ENCODE measurements around the gene GAL3ST3.

DNA sequence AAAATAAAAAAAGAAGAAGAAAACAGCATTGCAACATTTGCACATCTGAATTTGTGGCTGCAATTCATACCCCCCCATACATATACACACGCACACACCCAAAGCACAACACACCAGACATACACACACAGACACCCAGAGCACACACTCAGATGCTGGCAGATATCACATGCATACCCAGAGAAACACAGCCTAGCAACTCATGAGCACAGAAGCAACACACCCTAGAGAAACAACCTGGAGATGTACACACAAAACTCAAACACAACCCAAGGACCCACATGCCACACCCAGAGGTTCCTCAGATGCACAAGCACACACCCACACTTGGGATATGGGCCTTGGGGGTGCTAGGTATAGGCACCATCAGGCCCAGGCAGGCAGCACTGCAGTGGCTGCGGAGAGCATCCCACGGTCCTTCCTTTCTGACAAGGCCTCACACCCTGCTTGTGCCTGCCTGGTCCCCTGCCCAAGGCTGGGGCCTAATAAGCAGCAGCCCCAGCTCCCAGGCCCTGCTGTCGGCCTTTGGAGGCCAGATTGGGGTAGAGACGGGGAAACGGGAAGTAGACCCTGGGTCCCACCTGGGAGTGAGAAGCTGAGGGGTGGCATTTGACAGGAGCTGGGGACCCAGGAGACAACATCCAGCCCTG lies 34.0 kb downstream of the GAL3ST3 start:
- TF ChIP-seq, protein P1, sequence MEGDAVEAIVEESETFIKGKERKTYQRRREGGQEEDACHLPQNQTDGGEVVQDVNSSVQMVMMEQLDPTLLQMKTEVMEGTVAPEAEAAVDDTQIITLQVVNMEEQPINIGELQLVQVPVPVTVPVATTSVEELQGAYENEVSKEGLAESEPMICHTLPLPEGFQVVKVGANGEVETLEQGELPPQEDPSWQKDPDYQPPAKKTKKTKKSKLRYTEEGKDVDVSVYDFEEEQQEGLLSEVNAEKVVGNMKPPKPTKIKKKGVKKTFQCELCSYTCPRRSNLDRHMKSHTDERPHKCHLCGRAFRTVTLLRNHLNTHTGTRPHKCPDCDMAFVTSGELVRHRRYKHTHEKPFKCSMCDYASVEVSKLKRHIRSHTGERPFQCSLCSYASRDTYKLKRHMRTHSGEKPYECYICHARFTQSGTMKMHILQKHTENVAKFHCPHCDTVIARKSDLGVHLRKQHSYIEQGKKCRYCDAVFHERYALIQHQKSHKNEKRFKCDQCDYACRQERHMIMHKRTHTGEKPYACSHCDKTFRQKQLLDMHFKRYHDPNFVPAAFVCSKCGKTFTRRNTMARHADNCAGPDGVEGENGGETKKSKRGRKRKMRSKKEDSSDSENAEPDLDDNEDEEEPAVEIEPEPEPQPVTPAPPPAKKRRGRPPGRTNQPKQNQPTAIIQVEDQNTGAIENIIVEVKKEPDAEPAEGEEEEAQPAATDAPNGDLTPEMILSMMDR (IDR thresholded peaks at IDR 0.05) = no peak
- TF ChIP-seq POLR2A (IDR thresholded peaks at IDR 0.05) = no peak

Measured in heart left ventricle (tissue), 13 donors.